ENCODE data around the gene UTF1. TPM values are rescaled to one million over a fixed set of nuclear protein-coding genes. Genes with fewer than 3 reads are reported as not detected.

The UTF1 gene
- total and polyA plus RNA-seq, 2 of the 8 experiments (the other 6 are each of a cell fraction or from before 2014, with no cell fraction given): 0.47 to 21.8 TPM

DNA sequence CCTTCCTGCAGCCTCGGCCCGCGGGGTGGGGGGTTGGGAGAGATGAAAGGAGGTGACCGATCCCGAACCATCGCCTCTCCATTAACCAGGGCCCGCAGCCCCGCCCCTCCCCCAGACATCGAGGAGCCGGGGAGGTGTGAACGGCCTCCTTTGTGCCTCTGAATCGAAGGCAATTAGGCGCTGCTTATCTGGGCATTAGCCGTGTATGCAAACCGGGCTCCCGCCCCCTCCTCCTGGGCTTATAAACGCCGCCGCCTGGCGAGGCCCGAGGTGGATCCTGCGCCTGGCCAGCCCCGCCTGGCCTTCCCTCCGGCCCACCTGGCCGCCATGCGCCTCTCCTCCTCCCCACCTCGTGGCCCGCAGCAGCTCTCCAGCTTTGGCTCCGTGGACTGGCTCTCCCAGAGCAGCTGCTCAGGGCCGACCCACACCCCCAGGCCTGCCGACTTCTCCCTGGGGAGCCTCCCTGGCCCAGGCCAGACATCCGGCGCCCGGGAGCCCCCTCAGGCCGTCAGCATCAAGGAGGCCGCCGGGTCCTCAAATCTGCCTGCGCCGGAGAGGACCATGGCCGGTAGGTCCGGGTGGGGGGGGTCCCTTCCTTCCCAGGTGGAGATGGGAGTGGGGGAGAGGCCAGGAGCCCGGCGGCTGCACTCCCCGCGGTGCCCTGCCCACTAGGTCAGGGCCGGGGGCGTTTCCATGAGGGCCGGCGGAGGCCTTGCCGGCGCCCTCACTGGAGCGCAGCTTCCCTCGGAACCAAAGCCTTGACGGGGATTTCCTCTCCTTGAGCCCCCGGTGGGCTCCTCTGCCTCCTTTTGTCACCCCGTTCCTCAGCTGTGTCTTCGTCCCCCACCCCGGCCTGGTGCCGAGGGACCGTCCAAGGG, 7.8 kb downstream of the UTF1 start, which contains the start of gene VENTX (continued):
- TF ChIP-seq RNF2 (IDR thresholded peaks at IDR 0.05; ENCODE audit: borderline replicate concordance, low read depth, low read length, missing control alignments, poor library complexity, severe bottlenecking) (peak; percentile 79), SP4 (IDR thresholded peaks at IDR 0.05; ENCODE audit: low read length) (no peak), TBP (IDR thresholded peaks at IDR 0.05; ENCODE audit: low read depth, low read length) (peak; percentile 40; the same call in 1 of the 2 replicates), NANOG (IDR thresholded peaks at IDR 0.05; ENCODE audit: insufficient read depth, low read depth, low read length, poor library complexity, severe bottlenecking) (peak; percentile 95), CEBPB (IDR thresholded peaks at IDR 0.05; ENCODE audit: low read depth, low read length) (no peak), HDAC2 (IDR thresholded peaks at IDR 0.05; ENCODE audit: borderline replicate concordance in 1 of 2, low read depth in 2 of 2, low read length in 2 of 2) (peak; percentile 12 to 25; a peak in 1 of 4 replicates), TCF12 (IDR thresholded peaks at IDR 0.05; ENCODE audit: low read depth, low read length) (0 out of 2 replicates have a peak, but pooled peaks have one; percentile 40), KDM4A (IDR thresholded peaks at IDR 0.05; ENCODE audit: low read depth, low read length, severe bottlenecking) (peak; percentile 85), SIN3A (conservative IDR thresholded peaks at IDR 0.05 in 1 of 2, IDR thresholded peaks at IDR 0.05 in 1 of 2; ENCODE audit: low read depth in 1 of 2, low read length in 2 of 2) (no peak), PHF8 (conservative IDR thresholded peaks at IDR 0.05; ENCODE audit: low read depth, low read length) (0 out of 2 replicates have a peak, but pooled peaks have one; percentile 13), TAF1 (IDR thresholded peaks at IDR 0.05; ENCODE audit: low read depth, low read length) (0 out of 2 replicates have a peak, but pooled peaks have one; percentile 21), KDM5A (IDR thresholded peaks at IDR 0.05; ENCODE audit: low read length) (no peak)
- TF ChIP-seq, protein P1, sequence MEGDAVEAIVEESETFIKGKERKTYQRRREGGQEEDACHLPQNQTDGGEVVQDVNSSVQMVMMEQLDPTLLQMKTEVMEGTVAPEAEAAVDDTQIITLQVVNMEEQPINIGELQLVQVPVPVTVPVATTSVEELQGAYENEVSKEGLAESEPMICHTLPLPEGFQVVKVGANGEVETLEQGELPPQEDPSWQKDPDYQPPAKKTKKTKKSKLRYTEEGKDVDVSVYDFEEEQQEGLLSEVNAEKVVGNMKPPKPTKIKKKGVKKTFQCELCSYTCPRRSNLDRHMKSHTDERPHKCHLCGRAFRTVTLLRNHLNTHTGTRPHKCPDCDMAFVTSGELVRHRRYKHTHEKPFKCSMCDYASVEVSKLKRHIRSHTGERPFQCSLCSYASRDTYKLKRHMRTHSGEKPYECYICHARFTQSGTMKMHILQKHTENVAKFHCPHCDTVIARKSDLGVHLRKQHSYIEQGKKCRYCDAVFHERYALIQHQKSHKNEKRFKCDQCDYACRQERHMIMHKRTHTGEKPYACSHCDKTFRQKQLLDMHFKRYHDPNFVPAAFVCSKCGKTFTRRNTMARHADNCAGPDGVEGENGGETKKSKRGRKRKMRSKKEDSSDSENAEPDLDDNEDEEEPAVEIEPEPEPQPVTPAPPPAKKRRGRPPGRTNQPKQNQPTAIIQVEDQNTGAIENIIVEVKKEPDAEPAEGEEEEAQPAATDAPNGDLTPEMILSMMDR (IDR thresholded peaks at IDR 0.05; ENCODE audit: control extremely low read depth in 1 of 3, insufficient read depth in 1 of 3, low read depth in 1 of 3, low read length in 3 of 3): no peak
- TF ChIP-seq, protein P2, sequence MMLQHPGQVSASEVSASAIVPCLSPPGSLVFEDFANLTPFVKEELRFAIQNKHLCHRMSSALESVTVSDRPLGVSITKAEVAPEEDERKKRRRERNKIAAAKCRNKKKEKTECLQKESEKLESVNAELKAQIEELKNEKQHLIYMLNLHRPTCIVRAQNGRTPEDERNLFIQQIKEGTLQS (IDR thresholded peaks at IDR 0.05; ENCODE audit: insufficient read depth, low read depth, low read length): no peak
- TF ChIP-seq, protein P3, sequence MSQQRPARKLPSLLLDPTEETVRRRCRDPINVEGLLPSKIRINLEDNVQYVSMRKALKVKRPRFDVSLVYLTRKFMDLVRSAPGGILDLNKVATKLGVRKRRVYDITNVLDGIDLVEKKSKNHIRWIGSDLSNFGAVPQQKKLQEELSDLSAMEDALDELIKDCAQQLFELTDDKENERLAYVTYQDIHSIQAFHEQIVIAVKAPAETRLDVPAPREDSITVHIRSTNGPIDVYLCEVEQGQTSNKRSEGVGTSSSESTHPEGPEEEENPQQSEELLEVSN (IDR thresholded peaks at IDR 0.05): peak; percentile 93
